A549 (cell line): Measurements from ENCODE around the gene DKC1. TPM values are rescaled to one million over a fixed set of nuclear protein-coding genes. Genes with fewer than 3 reads are reported as not detected.

Source experiments
- ATAC-seq, 2 experiments: fragments of 200-7000 bp in 1 of 2; fragments of >200 bp in 1 of 2; cut with Nextera tagmentation in 1 of 2; cut with Tn5 transposase in 1 of 2; 3 replicates each; pipeline versions ENCODE4 v1.8.0 to v1.9.1; 2018 to 2020; ENCODE audit warnings: mild to moderate bottlenecking in 1 of 2, moderate library complexity in 1 of 2
- CTCF ChIA-PET: fragments of 300-600 bp; sonication (Branson Sonifier 250); formaldehyde crosslinking; extraction: SDS; loops from one replicate; lab custom pipeline; 2021; ENCODE audit warnings: antibody characterized with exemption, inconsistent platforms; lab: Yijun Ruan, JAX
- POLR2A ChIA-PET: fragments of 350-600 bp; formaldehyde crosslinking; extraction: SDS; loops from one replicate; lab custom pipeline; 2021; ENCODE audit warnings: antibody characterized with exemption, inconsistent platforms; lab: Yijun Ruan, JAX
- DNase-seq, 2 experiments: peaks; one replicate each; pipeline versions ENCODE4 v3.0.0 to v3.0.0-alpha.2; 2011 to 2016; ENCODE audit warnings: low read depth in 1 of 2, low spot score in 1 of 2
- FAIRE-seq: peaks from 2 replicates; lab custom pipeline; 2011; peaks lifted over from hg19 to GRCh38; lab: Jason Lieb, UNC
- H3K27ac ChIP-seq, 2 experiments: fragments of >200 bp; sonication (Bioruptor Twin); formaldehyde crosslinking; 3 replicates each; pipeline ENCODE4 v1.5.1; 2016 to 2017
- H3K4me1 ChIP-seq: fragments of >200 bp; sonication (Bioruptor Twin); formaldehyde crosslinking; 3 replicates; pipeline ENCODE4 v1.6.1; 2016
- H3K4me2 ChIP-seq: fragments of >200 bp; sonication (Bioruptor Twin); formaldehyde crosslinking; 3 replicates; pipeline ENCODE4 v1.6.1; 2016
- H3K4me3 ChIP-seq: fragments of >200 bp; sonication (Bioruptor Twin); formaldehyde crosslinking; 3 replicates; pipeline ENCODE4 v1.5.1; 2016
- H3K9me3 ChIP-seq: fragments of >200 bp; sonication (Bioruptor Twin); formaldehyde crosslinking; 3 replicates; pipeline ENCODE4 v1.6.1; 2016
- BHLHE40 ChIP-seq: IDR thresholded peaks from 2 replicates; pipeline ENCODE4 v1.6.1; 2012; ENCODE audit warnings: low read depth, low read length, inconsistent platforms
- CBX8 ChIP-seq: fragments of 200-600 bp; sonication (generic); IDR thresholded peaks from 2 replicates; pipeline ENCODE4 v1.6.1; 2016
- CEBPB ChIP-seq, 2 experiments: fragments of >200 bp in 1 of 2; sonication (Bioruptor Twin) in 1 of 2; formaldehyde crosslinking in 1 of 2; IDR thresholded peaks; 2 replicates each; pipeline ENCODE4 v1.6.1; 2012 to 2016
- CHD4 ChIP-seq: fragments of 200-600 bp; sonication (generic); IDR thresholded peaks from 2 replicates; pipeline ENCODE4 v1.6.1; 2016; ENCODE audit warnings: antibody characterized with exemption, mild to moderate bottlenecking, borderline replicate concordance
- CTCF ChIP-seq: fragments of >200 bp; sonication (Bioruptor Twin); formaldehyde crosslinking; IDR thresholded peaks from 3 replicates; pipeline ENCODE4 v1.5.1; 2016
- E2F6 ChIP-seq: IDR thresholded peaks from 2 replicates; pipeline ENCODE4 v1.6.1; 2012; ENCODE audit warnings: low read depth, borderline replicate concordance
- EHMT2 ChIP-seq: fragments of 200-600 bp; sonication (generic); IDR thresholded peaks from 2 replicates; pipeline ENCODE4 v1.6.1; 2016; ENCODE audit warnings: antibody characterized with exemption, low read depth, mild to moderate bottlenecking, moderate library complexity
- EP300 ChIP-seq, 2 experiments: fragments of >200 bp; sonication (Bioruptor Twin); formaldehyde crosslinking; IDR thresholded peaks; 2 replicates in 1 of 2; 3 replicates in 1 of 2; pipeline ENCODE4 v1.6.1; 2016 to 2017
- FOSB ChIP-seq: fragments of 250-450 bp; sonication (Bioruptor Pico); IDR thresholded peaks from 2 replicates; pipeline ENCODE4 v1.5.0; 2020; ENCODE audit warnings: mild to moderate bottlenecking, moderate library complexity
- FOSL2 ChIP-seq, 2 experiments: fragments of 450-650 bp in 1 of 2; fragments of >200 bp in 1 of 2; sonication (Bioruptor Twin) in 1 of 2; formaldehyde crosslinking; IDR thresholded peaks; 2 replicates each; pipeline versions ENCODE4 v1.5.0 to v1.6.1; 2016 to 2020; ENCODE audit warnings: mild to moderate bottlenecking in 1 of 2, moderate library complexity in 1 of 2
- FOXS1 ChIP-seq: fragments of 250-450 bp; sonication (Bioruptor Pico); IDR thresholded peaks from 2 replicates; pipeline ENCODE4 v1.5.0; 2020; ENCODE audit warnings: mild to moderate bottlenecking, moderate library complexity
- GATA3 ChIP-seq: IDR thresholded peaks from 2 replicates; pipeline ENCODE4 v1.6.1; 2012; ENCODE audit warnings: borderline replicate concordance
- HOXA7 ChIP-seq: fragments of 250-450 bp; sonication (Bioruptor Pico); IDR thresholded peaks from 2 replicates; pipeline ENCODE4 v1.5.0; 2020; ENCODE audit warnings: mild to moderate bottlenecking, moderate library complexity
- HOXB5 ChIP-seq: fragments of 250-450 bp; sonication (Bioruptor Pico); IDR thresholded peaks from 2 replicates; pipeline ENCODE4 v1.5.0; 2020; ENCODE audit warnings: mild to moderate bottlenecking, moderate library complexity
- JUN ChIP-seq, 2 experiments: fragments of >200 bp; sonication (Bioruptor Twin); formaldehyde crosslinking; IDR thresholded peaks; 2 replicates in 1 of 2; 3 replicates in 1 of 2; pipeline ENCODE4 v1.6.1; 2016 to 2017
- JUNB ChIP-seq: fragments of >200 bp; sonication (Bioruptor Twin); formaldehyde crosslinking; IDR thresholded peaks from 2 replicates; pipeline ENCODE4 v1.6.1; 2016
- KDM5A ChIP-seq: fragments of 200-600 bp; sonication (generic); IDR thresholded peaks from 2 replicates; pipeline ENCODE4 v1.6.1; 2016; ENCODE audit warnings: antibody characterized with exemption, mild to moderate bottlenecking
- MAFK ChIP-seq: fragments of 450-650 bp; IDR thresholded peaks from 2 replicates; pipeline ENCODE4 v1.6.1; 2014; ENCODE audit not compliant: partially characterized antibody
- MAZ ChIP-seq: fragments of 150-350 bp; IDR thresholded peaks from 2 replicates; pipeline ENCODE4 v1.6.1; 2014; ENCODE audit warnings: antibody characterized with exemption, low read depth, low read length, borderline replicate concordance
- MYC ChIP-seq: IDR thresholded peaks from 2 replicates; pipeline ENCODE4 v1.6.1; 2012; ENCODE audit warnings: mild to moderate bottlenecking, inconsistent platforms, low read length, improper control_type of control experiment, borderline replicate concordance
- NFE2L2 ChIP-seq: fragments of 150-350 bp; conservative IDR thresholded peaks from 2 replicates; pipeline ENCODE4 v1.6.1; 2014; ENCODE audit warnings: low read length
- PBX3 ChIP-seq: IDR thresholded peaks from 2 replicates; pipeline ENCODE4 v1.6.1; 2012
- PHF8 ChIP-seq: fragments of 200-600 bp; sonication (generic); IDR thresholded peaks from 2 replicates; pipeline ENCODE4 v1.6.1; 2016; ENCODE audit warnings: low read depth, mild to moderate bottlenecking, antibody characterized with exemption, moderate library complexity, borderline replicate concordance
- RAD21 ChIP-seq, 2 experiments: fragments of >200 bp in 1 of 2; sonication (Bioruptor Twin) in 1 of 2; formaldehyde crosslinking in 1 of 2; IDR thresholded peaks in 1 of 2; conservative IDR thresholded peaks in 1 of 2; 2 replicates in 1 of 2; 3 replicates in 1 of 2; pipeline ENCODE4 v1.6.1; 2012 to 2018; ENCODE audit warnings: inconsistent platforms in 1 of 2
- RARB ChIP-seq: fragments of 250-450 bp; sonication (Bioruptor Pico); IDR thresholded peaks from 2 replicates; pipeline ENCODE4 v1.8.0; 2021; ENCODE audit warnings: mild to moderate bottlenecking, moderate library complexity
- SMC3 ChIP-seq: fragments of >200 bp; sonication (Bioruptor Twin); formaldehyde crosslinking; IDR thresholded peaks from 3 replicates; pipeline ENCODE4 v1.6.1; 2018; ENCODE audit warnings: inconsistent platforms
- SREBF2 ChIP-seq: fragments of 450-650 bp; IDR thresholded peaks from 2 replicates; pipeline ENCODE4 v1.6.1; 2014; ENCODE audit warnings: mild to moderate bottlenecking, moderate library complexity
- TP53 ChIP-seq: fragments of 250-450 bp; sonication (Bioruptor Pico); IDR thresholded peaks from 2 replicates; pipeline ENCODE4 v1.5.0; 2021; ENCODE audit warnings: mild to moderate bottlenecking, moderate library complexity
- ZC3H11A ChIP-seq: fragments of 450-650 bp; IDR thresholded peaks from 2 replicates; pipeline ENCODE4 v1.6.1; 2014; ENCODE audit warnings: antibody characterized with exemption, mild to moderate bottlenecking
- ZFP36 ChIP-seq: fragments of 450-650 bp; IDR thresholded peaks from 2 replicates; pipeline ENCODE4 v1.6.1; 2014; ENCODE audit warnings: borderline replicate concordance; ENCODE audit not compliant: partially characterized antibody
- ZNF302 ChIP-seq: fragments of 250-450 bp; sonication (Bioruptor Pico); IDR thresholded peaks from 2 replicates; pipeline ENCODE4 v1.9.0; 2021; ENCODE audit warnings: inconsistent platforms, mild to moderate bottlenecking, moderate library complexity
- WGBS: methylation state at CpG from one replicate; pipeline ENCODE4 v1.1.6; 2017; ENCODE audit errors: missing lambda C conversion rate; 5-methylcytosine and 5-hydroxymethylcytosine counted together
- polyA plus RNA-seq, 4 experiments: library from polyadenylated mRNA; depleted of rRNA in 3 of 4; stranded (reverse); fragments of >200 nt; fragmentation: RNase III in 1 of 4; extraction: RNeasy Plus Mini Kit Qiagen cat#74134 plus additional on column Dnase treatment in 1 of 4; gene quantifications; 2 replicates in 3 of 4; 3 replicates in 1 of 4; pipeline ENCODE4 v1.2.3, GENCODE V29; 2011 to 2017

Gene DKC1
- polyA plus RNA-seq, 2 of the 4 experiments (the other 2 are of a cell fraction), result 166 to 209 TPM

- no peak overlapping the region for H3K4me3 ChIP-seq
- no peaks in the 10 kb centered on the region for H3K9me3 ChIP-seq
- 51% methylated on average over 7 of the region's 7 CpGs for WGBS
- H3K4me1 ChIP-seq, result peaks cover 51% of the 10 kb centered on the region
- ChIA-PET CTCF (no interaction called here), POLR2A (no interaction called here)
- peak; percentile 7 for FAIRE-seq
- no peak for TF ChIP-seq ZC3H11A
- peak; percentile 38; the same call in 1 of the 2 replicates for TF ChIP-seq GATA3
- TF ChIP-seq JUN (IDR thresholded peaks at IDR 0.05), result peak in 1 of 2 experiments; percentile 53; a peak in 1 of 5 replicates
- TF ChIP-seq SREBF2, result no peak
- no peak for TF ChIP-seq EHMT2
- no peak; a peak in 1 of 5 replicates for TF ChIP-seq EP300 (IDR thresholded peaks at IDR 0.05)
- no peak for TF ChIP-seq SMC3
- TF ChIP-seq RAD21 (conservative IDR thresholded peaks at IDR 0.05 in 1 of 2, IDR thresholded peaks at IDR 0.05 in 1 of 2), result no peak
- TF ChIP-seq HOXB5 (CRISPR knock-in tag), result no peak
- TF ChIP-seq JUNB, result peak; percentile 74; the same call in 1 of the 2 replicates
- TF ChIP-seq FOXS1 (CRISPR knock-in tag), result no peak
- TF ChIP-seq ZNF302, result no peak
- no peak for TF ChIP-seq RARB (CRISPR knock-in tag)
- no peak for TF ChIP-seq MAFK
- peak; percentile 42 to 47; a peak in 2 of 4 replicates for TF ChIP-seq CEBPB (IDR thresholded peaks at IDR 0.05)
- TF ChIP-seq CTCF, result no peak
- TF ChIP-seq MYC, result no peak
- TF ChIP-seq MAZ, result no peak
- no peak for TF ChIP-seq KDM5A
- TF ChIP-seq PHF8, result no peak
- no peak; the same call in 1 of the 2 replicates for TF ChIP-seq FOSL2 (IDR thresholded peaks at IDR 0.05)
- TF ChIP-seq FOSL2 (CRISPR knock-in tag; IDR thresholded peaks at IDR 0.05), result peak; percentile 48; the same call in 1 of the 2 replicates
- peak; percentile 45 to 56; a peak in 3 of 6 replicates for ATAC-seq
- DNase-seq, result peak in 1 of 2 experiments; percentile 25
- H3K4me2 ChIP-seq, result peak overlapping the region; percentile 46
- H3K27ac ChIP-seq, result no peak overlapping the region; a peak in 1 of 6 replicates
These were observed 30.6 kb downstream of the DKC1 start for GRCh38 chrX:154793084-154793795.

GRCh38 chrX:154795016-154795415 is 32.4 kb downstream of the DKC1 start:
- no peak overlapping the region for H3K27ac ChIP-seq
- H3K9me3 ChIP-seq, result no peaks in the 10 kb centered on the region
- POLR2A ChIA-PET, result interaction anchor here (0.9 kb wide), 1 partner anchor 33 kb away, joined by 3 read pairs; the partner anchor contains the start of gene DKC1
- peaks cover 66% of the 10 kb centered on the region for H3K4me1 ChIP-seq
- FAIRE-seq, result no peak
- no peak overlapping the region for H3K4me2 ChIP-seq
- ATAC-seq, result no peak
- CTCF ChIA-PET, result interaction anchor here (1.3 kb wide), 1 partner anchor 46 kb away, joined by 5 read pairs; no protein-coding TSS in a partner anchor
- no peak for TF ChIP-seq EHMT2
- TF ChIP-seq HOXA7 (CRISPR knock-in tag), result no peak
- TF ChIP-seq TP53 (CRISPR knock-in tag), result no peak
- TF ChIP-seq MAFK, result no peak
- TF ChIP-seq SREBF2, result no peak
- no peak for TF ChIP-seq RARB (CRISPR knock-in tag)
- no peak for TF ChIP-seq FOSB (CRISPR knock-in tag)
- no peak for TF ChIP-seq RAD21 (conservative IDR thresholded peaks at IDR 0.05 in 1 of 2, IDR thresholded peaks at IDR 0.05 in 1 of 2)
- no peak for TF ChIP-seq ZFP36
- no peak for TF ChIP-seq GATA3
- no peak for TF ChIP-seq E2F6
- no peak for TF ChIP-seq CHD4
- no peak for TF ChIP-seq PBX3
- TF ChIP-seq BHLHE40, result no peak
- no peak for TF ChIP-seq SMC3
- TF ChIP-seq NFE2L2, result no peak
- no peak for TF ChIP-seq CBX8
- TF ChIP-seq MYC, result no peak
- TF ChIP-seq JUN (IDR thresholded peaks at IDR 0.05), result no peak
- 79% methylated on average over 2 of the region's 2 CpGs for WGBS
- no peak for DNase-seq
- H3K4me3 ChIP-seq, result no peak overlapping the region
